Suprapubic skin (tissue), 4 donors: Measurements from ENCODE around the gene RAD9A.

Source experiments
- CTCF ChIP-seq, 2 donors: fragments of 200-600 bp in 1 of 2; fragments of 450-650 bp in 1 of 2; sonication (generic) in 1 of 2; IDR thresholded peaks; one replicate each; pipeline ENCODE4 v1.5.1; 2016 to 2019; ENCODE audit warnings: antibody characterized with exemption in 2 of 2, mild to moderate bottlenecking in 1 of 2, moderate library complexity in 1 of 2
- POLR2A ChIP-seq, 2 donors: fragments of 450-650 bp; IDR thresholded peaks; one replicate each; pipeline ENCODE4 v1.6.1; 2017; ENCODE audit warnings: antibody characterized with exemption in 2 of 2, mild to moderate bottlenecking in 2 of 2, moderate library complexity in 2 of 2
- POLR2AphosphoS5 ChIP-seq, 3 donors: sonication (generic); formaldehyde crosslinking; IDR thresholded peaks; one replicate each; pipeline ENCODE4 v1.6.1; 2017; ENCODE audit warnings: antibody characterized with exemption in 3 of 3

- TF ChIP-seq POLR2A (IDR thresholded peaks at IDR 0.05) (no peak), CTCF (IDR thresholded peaks at IDR 0.05) (no peak), POLR2AphosphoS5 (IDR thresholded peaks at IDR 0.05) (no peak)
Measured at GRCh38 chr11:67407688-67408163, 15.9 kb downstream of the RAD9A start.
